Activated T-helper 17 cell treated with anti-CD3 and anti-CD28 coated beads, Interleukin-2, amount 50 U/mL, for 72 hours (primary cell): ENCODE measurements around the gene HPCAL4. TPM values are rescaled to one million over a fixed set of nuclear protein-coding genes. Genes with fewer than 3 reads are reported as not detected.

Experiments
- ATAC-seq: fragments of 150-1000 bp; cut with Tn5 transposase; replicated peaks from 2 replicates; pipeline ENCODE4 v1.10.0; 2021; ENCODE audit warnings: mild to moderate bottlenecking, moderate library complexity
- H3K27ac Mint-ChIP-seq: one replicate; pipeline ENCODE4 v1.8.0; 2022; ENCODE audit warnings: mixed read lengths
- H3K27me3 Mint-ChIP-seq: one replicate; pipeline ENCODE4 v1.8.0; 2022; ENCODE audit warnings: mixed read lengths
- H3K36me3 Mint-ChIP-seq: one replicate; pipeline ENCODE4 v1.8.0; 2022; ENCODE audit warnings: low read depth, mild to moderate bottlenecking, mixed read lengths
- H3K4me1 Mint-ChIP-seq: one replicate; pipeline ENCODE4 v1.8.0; 2022; ENCODE audit warnings: mixed read lengths
- H3K4me3 Mint-ChIP-seq: one replicate; pipeline ENCODE4 v1.8.0; 2022; ENCODE audit warnings: mild to moderate bottlenecking, mixed read lengths
- H3K9me3 Mint-ChIP-seq: one replicate; pipeline ENCODE4 v1.8.0; 2022; ENCODE audit warnings: mixed read lengths
- total RNA-seq, 2 donors: library from RNA; stranded (reverse); gene quantifications; one replicate each; pipeline ENCODE4 v1.2.3, GENCODE V29; 2022

Gene HPCAL4
- total RNA-seq, 2 donors from 2014 or later = 0.50 to 1.2 TPM

- ATAC-seq = no peak
- Mint-ChIP-seq H3K4me1 (peaks cover 25% of the 10 kb centered on the region), H3K36me3 (no peaks in the 10 kb centered on the region), H3K27ac (no peak overlapping the region), H3K4me3 (peak overlapping the region; percentile 83), H3K27me3 (no peaks in the 10 kb centered on the region), H3K9me3 (no peaks in the 10 kb centered on the region)
These were observed 1.2 kb upstream of the HPCAL4 start for GRCh38 chr1:39692152-39693074.

GRCh38 chr1:39690794-39691382, 345 bp downstream of the HPCAL4 start:
- Mint-ChIP-seq H3K4me1 (peaks cover 25% of the 10 kb centered on the region), H3K36me3 (no peaks in the 10 kb centered on the region), H3K9me3 (no peaks in the 10 kb centered on the region), H3K27me3 (no peaks in the 10 kb centered on the region), H3K4me3 (peak overlapping the region; percentile 83), H3K27ac (peak overlapping the region; percentile 59)
- ATAC-seq = peak; percentile 1

GRCh38 chr1:39690225-39690624, 1.0 kb downstream of the HPCAL4 start:
- Mint-ChIP-seq H3K27me3 (no peaks in the 10 kb centered on the region), H3K4me1 (peaks cover 23% of the 10 kb centered on the region), H3K27ac (peak overlapping the region; percentile 59), H3K9me3 (no peaks in the 10 kb centered on the region), H3K36me3 (no peaks in the 10 kb centered on the region), H3K4me3 (peak overlapping the region; percentile 83)
- ATAC-seq = no peak

GRCh38 chr1:39689635-39690034, 1.6 kb downstream of the HPCAL4 start:
- Mint-ChIP-seq H3K9me3 (no peaks in the 10 kb centered on the region), H3K4me1 (peaks cover 23% of the 10 kb centered on the region), H3K4me3 (peak overlapping the region; percentile 83), H3K27me3 (peaks cover 3% of the 10 kb centered on the region), H3K27ac (no peak overlapping the region), H3K36me3 (no peaks in the 10 kb centered on the region)
- ATAC-seq = no peak

GRCh38 chr1:39689214-39689613, 2.0 kb downstream of the HPCAL4 start:
- H3K27me3 Mint-ChIP-seq = peaks cover 3% of the 10 kb centered on the region
- no peak overlapping the region for H3K4me3 Mint-ChIP-seq
- H3K36me3 Mint-ChIP-seq = no peaks in the 10 kb centered on the region
- H3K9me3 Mint-ChIP-seq = no peaks in the 10 kb centered on the region
- no peak overlapping the region for H3K27ac Mint-ChIP-seq
- no peak for ATAC-seq
- H3K4me1 Mint-ChIP-seq = peaks cover 22% of the 10 kb centered on the region

- Mint-ChIP-seq H3K9me3 (no peaks in the 10 kb centered on the region), H3K27ac (no peak overlapping the region), H3K4me1 (peaks cover 18% of the 10 kb centered on the region), H3K27me3 (peaks cover 3% of the 10 kb centered on the region), H3K36me3 (no peaks in the 10 kb centered on the region), H3K4me3 (no peak overlapping the region)
- ATAC-seq = no peak
These were observed 2.5 kb downstream of the HPCAL4 start for GRCh38 chr1:39688706-39689105.

- no peak overlapping the region for H3K4me3 Mint-ChIP-seq
- H3K9me3 Mint-ChIP-seq = no peaks in the 10 kb centered on the region
- no peak overlapping the region for H3K27ac Mint-ChIP-seq
- no peaks in the 10 kb centered on the region for H3K36me3 Mint-ChIP-seq
- peaks cover 3% of the 10 kb centered on the region for H3K27me3 Mint-ChIP-seq
- H3K4me1 Mint-ChIP-seq = peaks cover 18% of the 10 kb centered on the region
- no peak for ATAC-seq
These were observed 4.0 kb downstream of the HPCAL4 start for GRCh38 chr1:39687243-39687642.

GRCh38 chr1:39685071-39685470, 6.2 kb downstream of the HPCAL4 start:
- Mint-ChIP-seq H3K4me1 (peaks cover 22% of the 10 kb centered on the region), H3K4me3 (peak overlapping the region; percentile 68), H3K36me3 (no peaks in the 10 kb centered on the region), H3K27me3 (peaks cover 3% of the 10 kb centered on the region), H3K27ac (peak overlapping the region; percentile 44), H3K9me3 (no peaks in the 10 kb centered on the region)
- ATAC-seq = no peak

GRCh38 chr1:39684313-39684664, 6.9 kb downstream of the HPCAL4 start:
- Mint-ChIP-seq H3K4me3 (peak overlapping the region; percentile 68), H3K27me3 (peaks cover 3% of the 10 kb centered on the region), H3K27ac (peak overlapping the region; percentile 44), H3K36me3 (no peaks in the 10 kb centered on the region), H3K4me1 (peaks cover 21% of the 10 kb centered on the region), H3K9me3 (no peaks in the 10 kb centered on the region)
- ATAC-seq = no peak

GRCh38 chr1:39683591-39684312, 7.5 kb downstream of the HPCAL4 start:
- Mint-ChIP-seq H3K4me3 (peak overlapping the region; percentile 68), H3K27me3 (peaks cover 3% of the 10 kb centered on the region), H3K27ac (no peak overlapping the region), H3K4me1 (peaks cover 21% of the 10 kb centered on the region), H3K36me3 (no peaks in the 10 kb centered on the region), H3K9me3 (no peaks in the 10 kb centered on the region)
- peak; percentile 65 for ATAC-seq

- Mint-ChIP-seq H3K9me3 (no peaks in the 10 kb centered on the region), H3K27ac (no peak overlapping the region), H3K36me3 (no peaks in the 10 kb centered on the region), H3K4me1 (peaks cover 16% of the 10 kb centered on the region), H3K4me3 (no peak overlapping the region), H3K27me3 (peaks cover 3% of the 10 kb centered on the region)
- ATAC-seq = no peak
These were observed 9.2 kb downstream of the HPCAL4 start for GRCh38 chr1:39681999-39682398.

- Mint-ChIP-seq H3K27me3 (peaks cover 3% of the 10 kb centered on the region), H3K4me1 (peaks cover 16% of the 10 kb centered on the region), H3K9me3 (no peaks in the 10 kb centered on the region), H3K36me3 (no peaks in the 10 kb centered on the region), H3K27ac (no peak overlapping the region), H3K4me3 (peak overlapping the region; percentile 42)
- no peak for ATAC-seq
These were observed 9.9 kb downstream of the HPCAL4 start for GRCh38 chr1:39681294-39681693.

GRCh38 chr1:39680751-39681150, 10.5 kb downstream of the HPCAL4 start:
- Mint-ChIP-seq H3K27me3 (peaks cover 3% of the 10 kb centered on the region), H3K4me3 (peak overlapping the region; percentile 42), H3K4me1 (peaks cover 16% of the 10 kb centered on the region), H3K27ac (no peak overlapping the region), H3K36me3 (no peaks in the 10 kb centered on the region), H3K9me3 (no peaks in the 10 kb centered on the region)
- no peak for ATAC-seq

GRCh38 chr1:39679821-39680220, 11.4 kb downstream of the HPCAL4 start:
- Mint-ChIP-seq H3K9me3 (no peaks in the 10 kb centered on the region), H3K4me3 (no peak overlapping the region), H3K36me3 (no peaks in the 10 kb centered on the region), H3K4me1 (peaks cover 14% of the 10 kb centered on the region), H3K27ac (no peak overlapping the region), H3K27me3 (peaks cover 2% of the 10 kb centered on the region)
- ATAC-seq = no peak
